CD1c-positive myeloid dendritic cell (primary cell): ENCODE data around the gene TEX35.
A peak's percentile ranks its signal among the peaks of the same experiment; 100 is the strongest.
"Not testable (repeated sequence)": the region's sequence is repeated elsewhere in the genome, so short reads cannot be mapped to it uniquely, and the experiment has no call there.

Experiments used
- DNase-seq: peaks from one replicate; pipeline ENCODE4 v3.0.0-alpha.2; 2016; ENCODE audit errors: extremely low spot score

Gene TEX35

DNA sequence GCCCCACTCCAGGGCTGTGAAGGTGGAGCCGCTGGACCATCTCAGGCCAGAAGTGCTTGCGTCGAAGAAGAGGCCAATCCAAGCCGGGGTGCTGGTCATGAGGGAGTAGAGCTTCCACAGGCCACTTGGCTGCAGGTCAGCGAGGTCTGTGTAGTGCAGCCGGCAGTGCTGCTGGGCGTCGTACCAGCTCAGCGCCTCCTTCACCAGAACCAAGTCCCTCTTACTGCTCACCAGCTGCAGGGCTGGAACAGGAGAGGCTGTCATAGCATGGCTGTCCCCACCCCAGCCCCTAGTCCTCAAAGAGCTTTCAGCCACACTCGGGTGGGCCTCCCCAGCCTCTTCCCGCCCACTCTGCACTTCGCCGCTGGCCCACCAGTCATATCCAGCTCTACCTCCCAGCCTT lies 18.3 kb upstream of the TEX35 start:
- no peak for DNase-seq

GRCh38 chr1:178495158-178495557 lies 17.8 kb upstream of the TEX35 start:
- no peak for DNase-seq

DNA sequence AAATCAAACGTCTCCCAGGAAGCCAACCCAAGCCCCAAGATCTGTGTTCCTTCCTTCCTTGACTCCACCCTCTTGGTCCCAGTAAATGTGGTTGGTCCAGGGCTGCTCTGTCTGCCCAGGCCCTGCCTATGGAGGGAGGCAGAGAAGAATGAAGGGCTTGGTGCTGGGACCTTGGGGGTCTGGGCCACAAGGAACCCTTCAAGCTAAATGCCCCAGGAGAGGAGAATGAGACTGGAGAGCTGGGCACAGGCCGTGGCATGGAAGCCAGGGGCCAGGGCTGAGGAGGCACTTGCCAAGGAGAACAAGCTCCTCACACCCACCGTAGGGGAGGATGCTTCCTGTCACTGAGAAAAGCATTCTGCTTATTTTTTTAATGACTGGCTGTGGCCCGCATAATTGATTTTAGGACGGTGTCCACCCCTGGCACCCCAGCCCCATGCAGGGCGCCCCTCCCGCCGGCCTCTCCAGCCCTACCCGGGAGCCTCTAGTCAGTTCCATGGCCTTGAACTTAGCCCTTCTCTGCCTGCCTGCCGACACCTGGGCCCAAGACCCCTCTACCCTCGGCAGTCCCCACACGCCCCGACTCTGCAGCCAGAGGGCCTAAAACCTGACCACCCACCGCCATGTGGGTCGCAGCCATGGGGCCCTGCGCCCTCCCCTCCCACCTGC lies 17.0 kb upstream of the TEX35 start:
- no peak for DNase-seq

GRCh38 chr1:178496410-178497135 lies 16.3 kb upstream of the TEX35 start, which contains the start of gene CLEC20A:
CLEC20A (minus strand) TSS chr1:178496964; CDS start chr1:178496939, 25 bp downstream.
- DNase-seq = no peak

- no peak for DNase-seq
Observed at GRCh38 chr1:178497903-178498478, 14.9 kb upstream of the TEX35 start.

- no peak for DNase-seq
Observed at GRCh38 chr1:178498896-178499675, 13.8 kb upstream of the TEX35 start.

DNA sequence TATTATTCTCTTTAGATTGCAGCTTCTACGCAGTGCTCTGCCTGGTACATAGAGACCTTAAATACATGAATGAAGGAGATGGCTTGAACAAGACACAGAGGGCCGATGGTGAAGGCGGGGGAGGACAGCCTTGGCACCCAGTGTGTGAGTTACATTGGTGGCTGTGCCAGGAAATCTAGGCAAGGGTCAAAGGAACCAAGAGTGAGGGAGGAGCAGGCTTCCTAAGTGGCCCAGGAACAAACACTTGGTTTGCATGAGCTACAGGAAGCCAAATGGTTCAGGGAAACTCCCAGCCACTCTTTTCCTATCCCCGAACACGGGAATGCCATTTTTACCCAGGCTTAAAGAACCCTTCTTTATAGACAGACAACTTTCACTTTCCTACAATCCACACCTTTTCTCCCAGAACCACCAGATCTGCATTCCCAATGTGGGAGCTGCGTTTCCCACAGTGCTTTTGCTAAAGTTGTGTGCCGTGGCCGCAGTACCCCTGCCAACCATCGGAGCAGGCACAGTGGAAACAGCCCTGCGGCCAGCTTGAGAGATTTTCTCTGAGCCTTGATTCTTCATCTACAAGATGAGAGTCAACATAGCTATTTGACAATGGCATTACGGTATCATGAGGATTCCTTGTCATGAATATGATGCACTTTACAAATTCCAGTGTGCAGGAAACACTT lies 12.7 kb upstream of the TEX35 start:
- no peak for DNase-seq

- DNase-seq = no peak
Observed at GRCh38 chr1:178500936-178501554, 11.9 kb upstream of the TEX35 start.

GRCh38 chr1:178501705-178502329 lies 11.1 kb upstream of the TEX35 start:
- peak; percentile 73 for DNase-seq

DNA sequence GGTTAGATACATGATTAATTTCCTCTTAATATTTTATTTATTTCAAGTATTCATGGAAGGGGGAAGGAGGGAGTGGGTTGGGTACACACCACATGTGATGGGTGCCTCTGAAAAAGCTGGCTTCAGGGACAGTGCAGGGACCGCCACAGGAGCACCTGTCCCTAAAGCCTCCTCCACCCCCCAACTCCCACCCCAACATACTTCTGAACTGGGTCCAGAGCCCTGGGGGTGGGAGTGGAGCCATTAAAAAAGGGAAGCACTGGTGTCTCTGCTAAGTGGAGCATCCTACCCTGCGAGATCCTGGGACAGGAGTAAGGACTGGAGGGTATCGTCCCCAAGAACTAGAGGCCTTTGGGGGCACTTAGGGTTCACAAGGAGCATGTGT lies 10.6 kb upstream of the TEX35 start:
- no peak for DNase-seq

GRCh38 chr1:178502856-178503255 lies 10.1 kb upstream of the TEX35 start:
- no peak for DNase-seq

DNA sequence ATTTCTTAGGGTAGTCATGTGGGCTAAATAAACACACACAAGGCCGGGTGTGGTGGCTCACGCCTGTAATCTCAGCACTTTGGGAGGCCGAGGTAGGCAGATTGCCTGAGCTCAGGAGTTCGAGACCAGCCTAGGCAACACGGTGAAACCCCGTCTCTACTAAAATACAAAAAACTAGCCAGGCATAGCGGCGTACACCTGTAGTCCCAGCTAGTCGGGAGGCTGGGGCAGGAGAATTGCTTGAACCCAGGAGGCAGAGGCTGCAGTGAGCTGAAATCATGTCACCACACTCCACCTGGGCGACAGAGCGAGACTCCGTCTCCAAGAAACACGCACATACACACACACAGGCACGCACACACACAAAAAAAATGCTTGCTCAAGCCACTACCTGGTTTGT lies 9.6 kb upstream of the TEX35 start:
- DNase-seq = not testable (repeated sequence)

GRCh38 chr1:178503849-178504248 lies 9.1 kb upstream of the TEX35 start:
- no peak for DNase-seq

GRCh38 chr1:178504286-178504685 lies 8.6 kb upstream of the TEX35 start:
- no peak for DNase-seq

DNA sequence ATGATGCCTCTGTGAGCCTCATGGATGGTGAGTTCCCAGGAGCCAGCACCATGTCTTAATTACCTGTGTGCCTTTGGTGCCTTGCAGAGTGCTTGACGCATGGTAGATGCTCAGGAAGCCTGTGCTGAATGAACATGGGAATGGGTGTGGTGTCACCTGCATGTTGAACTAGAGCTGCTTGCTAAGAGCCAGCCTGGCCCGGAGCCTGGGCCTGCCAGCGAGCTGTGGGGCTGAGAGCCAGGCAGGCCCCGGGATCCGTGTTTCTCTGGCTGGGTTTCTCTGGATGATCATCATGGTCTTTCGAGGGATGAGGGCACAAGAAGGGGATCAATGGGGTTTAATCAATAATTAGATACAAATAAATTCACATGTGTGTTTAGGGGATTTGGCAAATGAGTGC lies 6.7 kb upstream of the TEX35 start:
- no peak for DNase-seq

DNA sequence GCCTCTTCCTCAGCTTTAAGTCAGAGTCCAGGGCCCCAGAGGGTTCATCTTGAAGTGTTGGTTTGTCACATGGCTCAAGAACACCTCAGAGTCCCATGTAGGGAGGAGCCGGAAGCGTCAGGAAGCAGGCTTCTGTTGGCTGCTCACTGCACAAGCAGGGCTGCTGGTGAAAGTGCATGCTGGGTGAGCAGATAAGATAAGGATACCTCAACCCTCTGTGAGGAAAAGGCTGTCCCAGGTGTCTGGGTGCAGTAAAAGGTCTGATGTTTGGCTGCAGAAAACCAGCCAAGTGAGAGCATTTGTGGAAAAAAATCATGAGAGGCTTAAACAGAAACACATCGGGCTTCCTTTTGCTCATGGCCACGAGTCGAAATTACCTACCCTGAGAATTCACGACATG lies 6.2 kb upstream of the TEX35 start:
- DNase-seq = no peak

- DNase-seq = no peak
Observed at GRCh38 chr1:178509414-178510007, 3.4 kb upstream of the TEX35 start.

DNA sequence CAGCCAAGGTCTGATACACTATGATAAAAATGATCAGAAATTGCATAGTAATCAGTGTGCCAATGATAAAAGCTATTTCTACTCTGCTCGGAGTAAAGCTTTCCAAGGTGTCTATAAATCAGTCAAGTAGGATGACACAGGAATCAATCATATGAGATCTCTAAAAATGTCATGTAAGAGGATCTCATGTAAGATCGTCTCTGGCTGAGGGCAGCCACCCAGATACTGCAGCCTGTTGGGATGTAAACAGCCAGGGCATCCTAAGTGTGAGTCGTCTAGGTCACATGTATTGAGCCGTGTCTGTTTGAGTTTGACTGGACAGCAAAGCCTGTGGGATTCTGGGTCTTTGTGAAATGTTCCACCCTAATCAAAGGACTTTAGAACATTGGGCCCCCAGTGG lies 2.8 kb upstream of the TEX35 start:
- no peak for DNase-seq

DNA sequence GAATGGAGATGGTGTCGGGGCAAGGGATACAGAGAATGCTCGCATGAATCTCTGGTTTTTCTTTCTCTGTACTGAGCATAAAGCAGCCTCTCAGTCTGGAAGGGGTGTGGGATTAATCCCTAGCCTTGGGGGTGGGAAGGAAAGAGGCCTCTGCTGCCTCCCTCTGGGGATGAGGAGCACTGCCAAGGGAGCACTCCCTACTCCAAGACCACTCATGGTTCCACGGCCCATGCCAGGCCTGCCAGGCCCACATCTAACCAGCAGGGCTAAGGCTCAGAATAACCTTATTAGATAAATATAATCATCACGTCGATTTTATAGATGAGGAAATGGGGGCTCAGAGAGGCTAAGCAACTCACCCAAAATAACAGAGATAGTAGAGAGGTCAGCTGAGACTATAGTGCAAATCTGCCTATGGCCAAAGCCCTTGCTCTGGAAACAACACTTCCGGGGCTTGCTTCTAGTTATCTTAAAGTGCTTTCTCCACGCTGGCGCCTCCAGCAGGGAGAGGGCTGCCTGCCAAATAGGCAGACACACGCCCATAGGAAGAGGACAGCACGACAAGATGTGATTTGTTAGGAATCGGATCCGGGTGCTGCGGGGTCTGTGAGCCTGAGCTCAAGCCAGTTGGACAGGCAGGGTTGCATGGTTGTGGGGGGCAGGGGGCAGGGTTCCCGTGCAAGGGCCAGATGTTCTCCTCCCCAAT lies 522 bp downstream of the TEX35 start:
- DNase-seq = no peak

GRCh38 chr1:178516110-178516509 lies 3.2 kb downstream of the TEX35 start:
- DNase-seq = no peak
